Smooth muscle cell (in vitro differentiated cells): Measurements from ENCODE around the gene SPSB2. TPM values are rescaled to one million over a fixed set of nuclear protein-coding genes. Genes with fewer than 3 reads are reported as not detected.

Source experiments
- DNase-seq: peaks from one replicate; lab custom pipeline; 2025; ENCODE audit not compliant: unreplicated experiment; lab: John Stamatoyannopoulos, UW
- H2AFZ ChIP-seq: fragments of 200-600 bp; sonication (generic); 2 replicates; pipeline ENCODE4 v1.6.0; 2016; ENCODE audit warnings: antibody characterized with exemption, low read depth, mild to moderate bottlenecking
- H3F3A ChIP-seq: fragments of 200-600 bp; sonication (generic); 2 replicates; pipeline ENCODE4 v1.6.0; 2017; ENCODE audit warnings: antibody characterized with exemption, low read depth
- H3K27ac ChIP-seq: fragments of 200-600 bp; sonication (generic); 2 replicates; pipeline ENCODE4 v1.5.1; 2016; ENCODE audit warnings: low read depth, mild to moderate bottlenecking
- H3K27me3 ChIP-seq: fragments of 200-600 bp; sonication (generic); 2 replicates; pipeline ENCODE4 v1.6.1; 2016; ENCODE audit warnings: low read depth, mild to moderate bottlenecking
- H3K36me3 ChIP-seq: fragments of 200-600 bp; sonication (generic); 2 replicates; pipeline ENCODE4 v1.5.1; 2016; ENCODE audit warnings: low read depth
- H3K4me1 ChIP-seq: fragments of 200-600 bp; sonication (generic); 2 replicates; pipeline ENCODE4 v1.5.1; 2016; ENCODE audit warnings: low read depth
- H3K4me2 ChIP-seq: fragments of 200-600 bp; sonication (generic); 2 replicates; pipeline ENCODE4 v1.6.0; 2016; ENCODE audit warnings: mild to moderate bottlenecking
- H3K4me3 ChIP-seq: fragments of 200-600 bp; sonication (generic); 2 replicates; pipeline ENCODE4 v1.5.1; 2016; ENCODE audit warnings: mild to moderate bottlenecking
- H3K79me2 ChIP-seq: fragments of 200-600 bp; sonication (generic); 2 replicates; pipeline ENCODE4 v1.6.0; 2016; ENCODE audit warnings: low read depth, mild to moderate bottlenecking
- H3K9ac ChIP-seq: fragments of 200-600 bp; sonication (generic); 2 replicates; pipeline ENCODE4 v1.6.0; 2016; ENCODE audit warnings: low read depth
- H3K9me3 ChIP-seq: fragments of 200-600 bp; sonication (generic); replicated peaks from 2 replicates; pipeline ENCODE4 v1.5.1; 2016; ENCODE audit warnings: low read depth
- H4K20me1 ChIP-seq: fragments of 200-600 bp; sonication (generic); 2 replicates; pipeline ENCODE4 v1.6.0; 2016; ENCODE audit warnings: low read depth
- CTCF ChIP-seq: fragments of 200-600 bp; sonication (generic); IDR thresholded peaks from 2 replicates; pipeline ENCODE4 v1.5.1; 2017; ENCODE audit warnings: borderline replicate concordance, mild to moderate bottlenecking, antibody characterized with exemption; ENCODE audit not compliant: insufficient read depth, poor library complexity, severe bottlenecking
- WGBS: methylation state at CpG from one replicate; pipeline ENCODE4 v1.1.7; 2016; ENCODE audit warnings: low lambda C conversion rate; 5-methylcytosine and 5-hydroxymethylcytosine counted together
- polyA plus RNA-seq: library from polyadenylated mRNA; unstranded; fragments of >200 nt; fragmentation: Nextera tagmentation; extraction: Ambion mirVana; gene quantifications from 2 replicates; pipeline ENCODE4 v1.2.1, GENCODE V29; 2016
- total RNA-seq: library from RNA; depleted of rRNA; stranded (reverse); fragments of >200 nt; gene quantifications from 2 replicates; pipeline ENCODE4 v1.2.3, GENCODE V29; 2014

SPSB2 gene
- total and polyA plus RNA-seq, 2 experiments from 2014 or later = 2.5 to 5.9 TPM

GRCh38 chr12:6839482-6840201 is 33.5 kb downstream of the SPSB2 start:
- H3K4me1 ChIP-seq = peaks cover 11% of the 10 kb centered on the region
- H3K27me3 ChIP-seq = no peaks in the 10 kb centered on the region
- H3K4me3 ChIP-seq = no peak overlapping the region
- no peak overlapping the region for H3K9ac ChIP-seq
- H3K4me2 ChIP-seq = no peak overlapping the region
- no peaks in the 10 kb centered on the region for H3K36me3 ChIP-seq
- no peaks in the 10 kb centered on the region for H3K9me3 ChIP-seq
- no peak for DNase-seq
- no peaks in the 10 kb centered on the region for H3K79me2 ChIP-seq
- no peak for TF ChIP-seq CTCF
- H3F3A ChIP-seq = no peaks in the 10 kb centered on the region
- no peak overlapping the region for H2AFZ ChIP-seq
- H3K27ac ChIP-seq = no peak overlapping the region
- 82% methylated on average over 10 of the region's 10 CpGs for WGBS
- peaks cover 6% of the 10 kb centered on the region for H4K20me1 ChIP-seq

- Histone ChIP-seq H3K9me3 (no peaks in the 10 kb centered on the region), H3K4me3 (no peak overlapping the region), H3K4me1 (peaks cover 11% of the 10 kb centered on the region), H3K27ac (no peak overlapping the region), H3K9ac (no peak overlapping the region), H3K4me2 (no peak overlapping the region), H3F3A (no peaks in the 10 kb centered on the region), H2AFZ (no peak overlapping the region), H4K20me1 (peaks cover 6% of the 10 kb centered on the region), H3K27me3 (no peaks in the 10 kb centered on the region), H3K79me2 (no peaks in the 10 kb centered on the region), H3K36me3 (no peaks in the 10 kb centered on the region)
- DNase-seq = no peak
- WGBS = 97% methylated on average over 16 of the region's 16 CpGs
- TF ChIP-seq CTCF = no peak
Observed at GRCh38 chr12:6838854-6839253, 34.2 kb downstream of the SPSB2 start.

- no peak for TF ChIP-seq CTCF
- H2AFZ ChIP-seq = no peak overlapping the region
- DNase-seq = no peak
- no peaks in the 10 kb centered on the region for H3K27me3 ChIP-seq
- 98% methylated on average over 26 of the region's 26 CpGs for WGBS
- no peaks in the 10 kb centered on the region for H3K9me3 ChIP-seq
- H3K79me2 ChIP-seq = no peaks in the 10 kb centered on the region
- H4K20me1 ChIP-seq = peaks cover 10% of the 10 kb centered on the region
- no peak overlapping the region for H3K4me2 ChIP-seq
- H3K9ac ChIP-seq = no peak overlapping the region
- no peaks in the 10 kb centered on the region for H3K36me3 ChIP-seq
- no peak overlapping the region for H3K4me3 ChIP-seq
- no peak overlapping the region for H3K27ac ChIP-seq
- H3F3A ChIP-seq = no peaks in the 10 kb centered on the region
- peaks cover 11% of the 10 kb centered on the region for H3K4me1 ChIP-seq
Observed at GRCh38 chr12:6837370-6838060, 35.6 kb downstream of the SPSB2 start.
